Measurements from ENCODE around the gene PROCA1.

The PROCA1 gene

DNA sequence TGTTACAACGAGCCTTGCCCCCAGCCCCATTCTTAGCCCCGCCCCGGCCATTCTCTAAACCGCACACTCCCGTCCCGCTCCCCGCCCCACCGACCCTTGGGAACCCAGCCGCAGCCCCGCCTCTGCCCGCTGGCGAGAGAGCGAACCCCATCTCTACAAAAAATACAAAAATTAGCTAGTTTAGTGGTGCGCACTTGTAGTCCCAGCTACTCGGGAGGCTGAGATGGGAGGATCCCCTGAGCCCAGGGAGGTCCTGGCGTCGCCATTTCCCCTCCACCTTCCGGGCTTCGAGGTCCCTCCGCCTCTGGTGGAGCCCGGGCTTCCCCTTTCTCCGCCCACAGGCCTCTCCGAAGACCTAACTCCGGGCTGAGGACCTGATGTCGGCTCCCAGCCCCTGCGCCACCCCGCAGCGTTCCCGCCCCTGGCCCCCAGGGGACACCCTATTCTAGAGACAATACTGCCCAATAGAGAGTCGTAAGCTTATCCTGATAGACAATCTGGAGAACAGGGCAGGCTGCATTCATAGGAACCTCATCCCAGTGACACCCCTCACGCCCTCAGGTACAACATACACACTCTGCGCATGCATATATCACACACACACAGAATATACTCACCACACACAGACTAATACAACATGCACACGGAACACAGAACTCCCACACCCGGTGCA, 480 bp upstream of the PROCA1 start:
- Histone ChIP-seq H2AFZ (ENCODE audit: low read depth, low read length) (peak overlapping the region; percentile 68), H3K9ac (ENCODE audit: low read depth, low read length) (peak overlapping the region; percentile 68), H3K79me2 (ENCODE audit: insufficient read depth, low read length) (peaks cover 10% of the 10 kb centered on the region), H3K36me3 (ENCODE audit: insufficient read depth, low read length) (no peaks in the 10 kb centered on the region), H3K9me3 (ENCODE audit: insufficient read depth, low read length, severe bottlenecking) (no peaks in the 10 kb centered on the region), H4K20me1 (ENCODE audit: insufficient read depth, low read length) (no peaks in the 10 kb centered on the region), H3K27ac (ENCODE audit: low read length) (peak overlapping the region; percentile 71), H3K4me3 (ENCODE audit: low read depth in 1 of 2, low read length in 2 of 2) (peak overlapping the region; percentile 19 to 58; a peak in 3 of 4 replicates), H3K4me1 (ENCODE audit: insufficient read depth, low read length) (peaks cover 28% of the 10 kb centered on the region), H3K27me3 (ENCODE audit: insufficient read depth, low read length, poor library complexity) (no peaks in the 10 kb centered on the region), H3K4me2 (ENCODE audit: insufficient read depth, low read length) (peak overlapping the region; percentile 69)
- TF ChIP-seq, protein P1, sequence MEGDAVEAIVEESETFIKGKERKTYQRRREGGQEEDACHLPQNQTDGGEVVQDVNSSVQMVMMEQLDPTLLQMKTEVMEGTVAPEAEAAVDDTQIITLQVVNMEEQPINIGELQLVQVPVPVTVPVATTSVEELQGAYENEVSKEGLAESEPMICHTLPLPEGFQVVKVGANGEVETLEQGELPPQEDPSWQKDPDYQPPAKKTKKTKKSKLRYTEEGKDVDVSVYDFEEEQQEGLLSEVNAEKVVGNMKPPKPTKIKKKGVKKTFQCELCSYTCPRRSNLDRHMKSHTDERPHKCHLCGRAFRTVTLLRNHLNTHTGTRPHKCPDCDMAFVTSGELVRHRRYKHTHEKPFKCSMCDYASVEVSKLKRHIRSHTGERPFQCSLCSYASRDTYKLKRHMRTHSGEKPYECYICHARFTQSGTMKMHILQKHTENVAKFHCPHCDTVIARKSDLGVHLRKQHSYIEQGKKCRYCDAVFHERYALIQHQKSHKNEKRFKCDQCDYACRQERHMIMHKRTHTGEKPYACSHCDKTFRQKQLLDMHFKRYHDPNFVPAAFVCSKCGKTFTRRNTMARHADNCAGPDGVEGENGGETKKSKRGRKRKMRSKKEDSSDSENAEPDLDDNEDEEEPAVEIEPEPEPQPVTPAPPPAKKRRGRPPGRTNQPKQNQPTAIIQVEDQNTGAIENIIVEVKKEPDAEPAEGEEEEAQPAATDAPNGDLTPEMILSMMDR (IDR thresholded peaks at IDR 0.05; ENCODE audit: borderline replicate concordance, extremely low read depth, low read length, poor library complexity, severe bottlenecking) = peak; percentile 23
- no peak for TF ChIP-seq EZH2 (IDR thresholded peaks at IDR 0.05; ENCODE audit: borderline replicate concordance, low read depth, low read length, severe bottlenecking)
- peak; percentile 75 for DNase-seq
- peak; percentile 39 for ATAC-seq (ENCODE audit: insufficient read depth, low read depth)

DNA sequence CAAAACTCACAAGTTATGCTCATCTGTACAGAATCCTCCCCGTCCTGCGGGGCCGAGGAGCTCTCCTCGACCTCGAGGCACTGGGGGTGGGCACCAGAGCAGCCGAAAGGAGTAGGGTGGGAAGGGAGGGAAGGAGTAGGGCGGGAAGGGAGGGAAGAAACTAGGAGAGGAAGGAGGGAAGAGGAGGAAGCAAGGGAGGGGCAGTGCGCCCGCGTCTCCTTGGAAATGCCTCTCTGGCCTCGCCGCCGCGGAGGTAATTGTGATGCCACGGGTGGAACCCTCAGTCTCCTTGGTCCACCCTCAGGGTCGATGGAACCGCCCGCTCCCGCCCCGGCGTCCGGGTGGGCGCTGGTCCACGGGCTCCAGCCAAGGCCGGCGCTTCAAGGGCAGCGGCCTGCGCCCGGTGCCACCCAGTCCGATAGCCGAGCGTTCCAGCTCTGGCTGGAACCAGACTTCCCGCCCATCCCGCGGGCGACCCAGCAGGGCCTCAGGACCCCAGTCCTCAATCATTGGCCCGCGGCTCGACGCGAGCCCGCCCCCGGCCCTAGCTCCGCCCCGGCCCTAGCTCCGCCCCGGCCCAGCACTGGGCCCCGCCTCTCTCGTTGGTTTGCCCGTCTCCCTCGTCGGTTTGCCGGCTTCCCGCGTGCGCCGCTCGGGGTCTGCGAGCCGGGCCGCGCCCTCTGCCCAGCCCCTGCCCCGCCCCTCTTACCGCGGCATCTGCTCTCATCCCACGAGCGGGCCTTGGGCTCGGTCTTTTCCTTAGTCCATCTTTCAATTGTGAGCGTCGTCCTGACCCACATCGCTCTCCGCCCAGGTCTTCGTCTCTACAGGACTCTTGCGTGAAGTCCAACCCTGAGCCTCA, 596 bp downstream of the PROCA1 start:
- Histone ChIP-seq H3K4me1 (ENCODE audit: insufficient read depth, low read length) (peaks cover 28% of the 10 kb centered on the region), H4K20me1 (ENCODE audit: insufficient read depth, low read length) (no peaks in the 10 kb centered on the region), H3K27ac (ENCODE audit: low read length) (peak overlapping the region; percentile 84), H3K79me2 (ENCODE audit: insufficient read depth, low read length) (peaks cover 10% of the 10 kb centered on the region), H3K27me3 (ENCODE audit: insufficient read depth, low read length, poor library complexity) (no peaks in the 10 kb centered on the region), H2AFZ (ENCODE audit: low read depth, low read length) (peak overlapping the region; percentile 83), H3K9ac (ENCODE audit: low read depth, low read length) (peak overlapping the region; percentile 68), H3K36me3 (ENCODE audit: insufficient read depth, low read length) (peaks cover 4% of the 10 kb centered on the region; the same call in 1 of the 2 replicates), H3K4me3 (ENCODE audit: low read depth in 1 of 2, low read length in 2 of 2) (peak overlapping the region; percentile 37 to 58; a peak in 3 of 4 replicates), H3K4me2 (ENCODE audit: insufficient read depth, low read length) (peak overlapping the region; percentile 69), H3K9me3 (ENCODE audit: insufficient read depth, low read length, severe bottlenecking) (no peaks in the 10 kb centered on the region)
- DNase-seq = peak; percentile 97
- TF ChIP-seq EZH2 (IDR thresholded peaks at IDR 0.05; ENCODE audit: borderline replicate concordance, low read depth, low read length, severe bottlenecking) = no peak
- TF ChIP-seq, protein P1 (IDR thresholded peaks at IDR 0.05; ENCODE audit: borderline replicate concordance, extremely low read depth, low read length, poor library complexity, severe bottlenecking) = no peak
- ATAC-seq (ENCODE audit: insufficient read depth, low read depth) = peak; percentile 89

DNA sequence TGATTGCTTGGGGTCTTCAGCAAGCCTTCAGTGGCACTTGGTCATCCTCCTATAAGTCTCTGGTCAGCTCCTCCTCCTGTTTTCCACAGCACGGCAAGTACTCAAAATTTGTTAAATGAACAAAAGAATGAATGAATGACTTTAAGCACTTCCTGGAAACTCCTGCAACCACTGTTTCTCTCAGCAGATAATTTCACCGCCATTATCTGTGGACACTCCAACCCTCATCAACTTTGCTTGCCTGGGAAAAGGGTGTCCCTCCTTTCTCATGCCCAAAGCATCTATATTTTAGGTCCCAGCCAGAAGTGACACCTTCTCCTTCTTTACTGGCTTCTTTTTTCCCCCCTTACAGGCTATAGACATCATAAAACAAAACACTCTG, 4.4 kb downstream of the PROCA1 start:
- Histone ChIP-seq H3K9ac (ENCODE audit: low read depth, low read length) (no peak overlapping the region), H3K79me2 (ENCODE audit: insufficient read depth, low read length) (peaks cover 10% of the 10 kb centered on the region), H3K4me2 (ENCODE audit: insufficient read depth, low read length) (no peak overlapping the region), H4K20me1 (ENCODE audit: insufficient read depth, low read length) (0 out of 2 replicates have a peak, but pooled peaks cover 4% of the 10 kb centered on the region), H3K27me3 (ENCODE audit: insufficient read depth, low read length, poor library complexity) (no peaks in the 10 kb centered on the region), H3K4me3 (ENCODE audit: low read depth in 1 of 2, low read length in 2 of 2) (no peak overlapping the region), H3K36me3 (ENCODE audit: insufficient read depth, low read length) (peaks cover 23% of the 10 kb centered on the region), H2AFZ (ENCODE audit: low read depth, low read length) (no peak overlapping the region), H3K27ac (ENCODE audit: low read length) (no peak overlapping the region), H3K9me3 (ENCODE audit: insufficient read depth, low read length, severe bottlenecking) (no peaks in the 10 kb centered on the region), H3K4me1 (ENCODE audit: insufficient read depth, low read length) (peaks cover 20% of the 10 kb centered on the region)
- DNase-seq (no peak), ATAC-seq (ENCODE audit: insufficient read depth, low read depth) (no peak)
- no peak for TF ChIP-seq EZH2 (IDR thresholded peaks at IDR 0.05; ENCODE audit: borderline replicate concordance, low read depth, low read length, severe bottlenecking)
- TF ChIP-seq, protein P1 (IDR thresholded peaks at IDR 0.05; ENCODE audit: borderline replicate concordance, extremely low read depth, low read length, poor library complexity, severe bottlenecking) = no peak
